ENCODE data around the gene PTPRR. TPM values are rescaled to one million over a fixed set of nuclear protein-coding genes. Genes with fewer than 3 reads are reported as not detected.
A peak's percentile ranks its signal among the peaks of the same experiment; 100 is the strongest.

Gene PTPRR
- total and polyA plus RNA-seq, 12 donors, result 0.11 to 3.7 (median 0.56) TPM; not detected in 1

DNA sequence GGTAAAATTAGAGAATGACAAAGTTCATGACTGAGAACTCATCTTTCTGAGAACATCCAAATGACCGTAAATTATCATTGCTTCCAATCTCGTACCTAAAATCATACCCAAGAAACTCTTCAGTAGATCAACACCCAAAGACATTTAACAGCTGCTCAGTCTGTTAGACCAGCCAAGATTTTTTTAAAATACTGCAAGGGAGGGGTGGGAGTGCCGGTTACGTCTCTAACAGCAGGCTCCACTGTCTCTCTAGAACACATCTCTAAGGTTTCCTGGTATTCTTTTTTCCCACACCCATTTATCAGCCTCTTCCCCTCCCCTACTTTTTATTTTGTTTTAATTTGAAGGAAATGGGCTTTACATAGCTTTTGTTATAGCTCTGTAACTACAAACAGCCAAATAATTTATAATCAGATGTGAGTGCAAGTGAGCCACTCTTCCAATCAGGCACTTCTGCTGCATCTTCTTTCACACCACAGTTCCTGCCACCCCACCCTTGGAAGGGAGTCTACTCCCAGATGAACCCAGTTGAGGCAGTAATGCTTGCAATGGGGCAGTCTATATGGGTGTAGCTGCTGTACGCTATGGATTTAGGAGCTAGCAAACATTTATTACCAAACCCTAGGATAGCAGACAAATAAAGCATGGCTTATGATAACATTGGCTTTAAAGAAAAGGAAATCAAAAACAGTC is 305.2 kb downstream of the PTPRR start:
- WGBS, 4 donors, result 55 to 66% (median 61%) methylated on average over 5 of the region's 5 CpGs
- no peaks in the 10 kb centered on the region for H3K36me3 ChIP-seq (replicated peaks in 1 of 2)
- no peaks in the 10 kb centered on the region for H3K9me3 ChIP-seq (replicated peaks in 1 of 3)
- no peak overlapping the region for H3K27ac ChIP-seq
- no peak for TF ChIP-seq POLR2A (IDR thresholded peaks at IDR 0.05)
- TF ChIP-seq, protein P1, sequence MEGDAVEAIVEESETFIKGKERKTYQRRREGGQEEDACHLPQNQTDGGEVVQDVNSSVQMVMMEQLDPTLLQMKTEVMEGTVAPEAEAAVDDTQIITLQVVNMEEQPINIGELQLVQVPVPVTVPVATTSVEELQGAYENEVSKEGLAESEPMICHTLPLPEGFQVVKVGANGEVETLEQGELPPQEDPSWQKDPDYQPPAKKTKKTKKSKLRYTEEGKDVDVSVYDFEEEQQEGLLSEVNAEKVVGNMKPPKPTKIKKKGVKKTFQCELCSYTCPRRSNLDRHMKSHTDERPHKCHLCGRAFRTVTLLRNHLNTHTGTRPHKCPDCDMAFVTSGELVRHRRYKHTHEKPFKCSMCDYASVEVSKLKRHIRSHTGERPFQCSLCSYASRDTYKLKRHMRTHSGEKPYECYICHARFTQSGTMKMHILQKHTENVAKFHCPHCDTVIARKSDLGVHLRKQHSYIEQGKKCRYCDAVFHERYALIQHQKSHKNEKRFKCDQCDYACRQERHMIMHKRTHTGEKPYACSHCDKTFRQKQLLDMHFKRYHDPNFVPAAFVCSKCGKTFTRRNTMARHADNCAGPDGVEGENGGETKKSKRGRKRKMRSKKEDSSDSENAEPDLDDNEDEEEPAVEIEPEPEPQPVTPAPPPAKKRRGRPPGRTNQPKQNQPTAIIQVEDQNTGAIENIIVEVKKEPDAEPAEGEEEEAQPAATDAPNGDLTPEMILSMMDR (IDR thresholded peaks at IDR 0.05), result no peak
- H3K4me3 ChIP-seq, result no peak overlapping the region
- no peaks in the 10 kb centered on the region for H3K4me1 ChIP-seq (replicated peaks in 1 of 2)
- intact Hi-C loops (cut with DNase I), result no loop called here
- no peaks in the 10 kb centered on the region for H3K27me3 ChIP-seq
- no peak for DNase-seq

DNA sequence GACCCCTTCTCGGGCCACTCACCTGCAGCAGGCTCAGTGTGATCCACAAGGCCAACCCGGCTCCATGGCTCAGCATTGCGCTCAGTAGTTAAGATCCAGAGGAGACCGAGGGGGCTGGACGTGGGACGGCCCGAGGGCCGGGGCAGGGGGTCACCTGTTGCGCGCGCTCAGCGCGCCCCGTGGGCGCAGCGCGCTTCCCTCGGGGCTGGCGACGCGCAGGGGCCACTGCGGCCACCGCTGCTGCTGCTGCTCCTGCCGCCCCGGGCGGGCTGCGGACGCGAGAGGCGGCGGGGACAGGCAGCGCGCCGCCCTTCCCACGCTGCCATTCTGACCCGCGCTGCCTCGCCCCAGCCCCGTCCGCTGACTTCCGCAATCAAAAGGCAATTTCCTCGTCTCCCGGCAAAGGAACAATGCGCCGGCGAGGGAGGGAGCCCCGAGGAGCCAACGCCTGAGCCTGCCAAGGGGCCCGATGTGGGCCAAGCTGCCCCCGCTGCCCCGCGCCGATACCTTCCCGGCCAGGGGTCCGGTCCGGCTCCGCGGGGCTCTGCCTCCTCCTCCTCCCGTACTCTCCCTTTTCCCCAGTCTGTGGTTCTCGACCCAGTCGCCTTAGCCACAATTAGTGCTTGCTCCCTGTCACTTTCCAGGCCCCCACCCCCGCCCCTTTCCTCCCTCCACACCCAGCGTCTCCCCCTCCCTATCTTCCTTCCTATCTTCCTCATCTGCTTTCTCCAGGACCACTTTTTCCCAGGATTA is 310.6 kb downstream of the PTPRR start:
- Histone ChIP-seq H3K4me1 (replicated peaks in 1 of 2) (no peaks in the 10 kb centered on the region), H3K27ac (peak overlapping the region in 1 of 5 donors; percentile 59), H3K9me3 (replicated peaks in 1 of 3) (no peaks in the 10 kb centered on the region), H3K4me3 (peak overlapping the region in 2 of 4 donors; percentile 17 to 52), H3K36me3 (replicated peaks in 1 of 2) (no peaks in the 10 kb centered on the region), H3K27me3 (peaks cover 3% of the 10 kb centered on the region)
- peak in 1 of 2 donors; percentile 19 for TF ChIP-seq POLR2A (IDR thresholded peaks at IDR 0.05)
- TF ChIP-seq, protein P1 (IDR thresholded peaks at IDR 0.05), result no peak
- intact Hi-C loops (cut with DNase I), result no loop called here
- DNase-seq, result peak; percentile 25 to 63 (median 42)
- WGBS, 4 donors, result 1 to 3% (median 2%) methylated on average over 23 to 63 of the region's 63 CpGs

DNA sequence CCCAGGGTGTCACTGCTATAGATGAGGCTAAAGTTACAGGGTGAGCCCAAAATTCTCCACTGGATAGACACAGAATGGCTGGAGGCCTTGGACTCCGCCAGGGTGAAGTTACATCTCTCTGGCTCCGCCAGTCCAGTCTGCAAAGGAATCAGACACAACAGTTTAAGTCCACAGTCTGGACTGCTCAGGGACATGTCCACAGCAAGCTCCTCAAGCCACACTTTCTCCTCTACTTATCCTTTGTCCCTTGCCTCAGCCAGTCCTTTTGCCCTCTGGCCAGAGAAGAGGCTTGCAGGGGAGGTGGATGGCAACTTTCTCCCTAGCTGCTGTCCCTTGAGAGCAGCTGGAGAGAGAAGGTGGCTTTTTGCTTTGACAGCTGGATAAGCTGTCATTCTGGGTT is 311.3 kb downstream of the PTPRR start:
- 84 to 96% (median 90%) methylated on average over 2 of the region's 2 CpGs for WGBS, 4 donors
- H3K27ac ChIP-seq, result peak overlapping the region in 1 of 5 donors; percentile 59
- DNase-seq, result no peak
- H3K4me3 ChIP-seq, result peak overlapping the region in 1 of 4 donors; percentile 52
- intact Hi-C loops (cut with DNase I), result no loop called here
- no peaks in the 10 kb centered on the region for H3K9me3 ChIP-seq (replicated peaks in 1 of 3)
- peaks cover 3% of the 10 kb centered on the region for H3K27me3 ChIP-seq
- no peaks in the 10 kb centered on the region for H3K4me1 ChIP-seq (replicated peaks in 1 of 2)
- H3K36me3 ChIP-seq (replicated peaks in 1 of 2), result no peaks in the 10 kb centered on the region
- TF ChIP-seq POLR2A (IDR thresholded peaks at IDR 0.05), result no peak
- TF ChIP-seq, protein P1 (IDR thresholded peaks at IDR 0.05), result no peak

GRCh38 chr12:70608184-70608583 is 312.4 kb downstream of the PTPRR start:
- no peaks in the 10 kb centered on the region for H3K4me1 ChIP-seq (replicated peaks in 1 of 2)
- H3K27ac ChIP-seq, result no peak overlapping the region
- no peak for TF ChIP-seq POLR2A (IDR thresholded peaks at IDR 0.05)
- TF ChIP-seq, protein P1 (IDR thresholded peaks at IDR 0.05), result no peak
- intact Hi-C loops (cut with DNase I), result no loop called here
- no peak for DNase-seq
- H3K4me3 ChIP-seq, result no peak overlapping the region
- H3K36me3 ChIP-seq (replicated peaks in 1 of 2), result no peaks in the 10 kb centered on the region
- peaks cover 3% of the 10 kb centered on the region for H3K27me3 ChIP-seq
- 61 to 88% (median 73%) methylated on average over 1 of the region's 1 CpG for WGBS, 4 donors
- H3K9me3 ChIP-seq (replicated peaks in 1 of 3), result no peaks in the 10 kb centered on the region

All from adrenal gland (tissue), 12 donors.